GM21360 (cell line): ENCODE data around the gene ZDHHC23.

Experiments
- ATAC-seq: cut with Tn5 transposase; IDR thresholded peaks from one replicate; pipeline ENCODE4 v1.9.1; 2021; ENCODE audit warnings: mild to moderate bottlenecking, moderate library complexity; ENCODE audit not compliant: unreplicated experiment

The ZDHHC23 gene

DNA sequence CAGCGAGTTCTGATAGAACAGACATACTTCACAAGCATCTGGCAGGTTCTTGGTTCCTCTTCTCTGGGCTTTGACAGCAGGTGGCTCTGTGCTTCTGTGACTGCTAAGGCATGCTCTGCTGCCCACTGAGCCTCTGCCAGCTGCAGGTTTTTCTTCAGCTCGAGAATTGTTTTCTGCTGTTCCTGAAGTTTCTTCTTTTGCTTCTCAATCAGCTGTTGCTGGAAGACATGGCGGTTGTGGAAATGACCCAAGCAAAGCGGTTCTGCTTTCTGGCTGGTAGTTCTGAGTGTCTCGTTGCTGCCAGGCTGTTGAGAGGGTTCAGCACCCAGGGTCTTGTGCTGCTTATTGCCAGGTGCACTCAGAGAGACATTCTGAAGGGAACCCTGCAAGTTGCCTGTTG, 57.7 kb downstream of the ZDHHC23 start:
- ATAC-seq: peak; percentile 93

DNA sequence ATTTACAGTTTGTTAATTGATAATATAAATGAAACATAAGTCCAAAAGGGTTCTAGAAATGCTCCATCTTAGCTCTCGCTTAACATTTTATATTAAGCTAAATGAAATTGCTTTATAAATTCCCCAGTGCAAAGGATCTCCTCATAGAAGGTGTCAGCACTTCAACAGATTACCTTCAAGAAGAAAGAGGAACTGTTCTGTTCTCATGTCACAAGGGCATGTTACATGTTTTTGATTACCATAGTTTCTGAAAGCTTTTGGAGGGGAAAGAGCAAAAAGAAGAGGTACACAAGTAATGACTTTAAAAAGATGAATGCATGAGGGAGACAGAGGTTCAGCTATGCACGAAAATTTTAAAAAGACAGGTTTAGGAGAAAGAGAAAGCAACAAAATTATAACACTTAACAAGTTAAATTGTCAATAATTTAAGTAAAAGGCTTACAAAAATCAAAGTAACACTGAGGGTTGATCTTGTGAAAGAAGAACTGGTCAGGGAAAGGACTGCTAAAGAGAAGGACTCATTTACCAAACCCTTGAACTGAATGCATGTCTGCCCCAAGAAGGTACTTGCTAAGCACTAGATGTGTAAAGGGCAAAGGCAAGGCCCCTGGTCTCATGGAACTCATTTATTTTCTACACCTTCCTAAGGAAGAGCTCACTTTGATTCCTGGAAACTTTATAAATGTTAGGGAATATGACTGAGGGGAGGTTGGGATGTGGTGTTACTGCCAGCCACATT, 63.4 kb downstream of the ZDHHC23 start:
- ATAC-seq: no peak
